NOMO-1 (cell line): ENCODE measurements around the gene DBH.
"Not testable (repeated sequence)": the region's sequence is repeated elsewhere in the genome, so short reads cannot be mapped to it uniquely, and the experiment has no call there.

Experiments used
- DNase-seq, 2 experiments: peaks; one replicate each; lab custom pipeline; 2025; ENCODE audit not compliant: unreplicated experiment in 2 of 2; lab: John Stamatoyannopoulos, UW

Gene DBH

DNA sequence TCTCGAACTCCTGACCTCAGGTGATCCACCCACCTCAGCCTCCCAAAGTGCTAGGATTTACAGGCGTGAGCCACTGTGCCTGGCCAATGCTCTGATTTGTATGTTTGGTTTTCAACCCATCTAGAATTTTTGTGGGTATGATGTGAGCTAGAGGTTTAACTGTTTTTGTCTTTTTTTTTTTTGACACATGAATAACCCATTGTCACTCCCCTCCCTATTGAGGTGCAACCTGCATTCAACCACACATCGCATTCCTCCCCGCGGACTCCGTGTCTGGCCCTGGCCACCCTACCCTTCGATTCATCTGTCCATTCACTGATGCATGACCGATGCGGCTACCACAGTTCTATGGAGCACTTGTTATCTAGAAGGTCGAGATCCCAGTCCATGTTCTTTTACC lies 17.4 kb upstream of the DBH start:
- no peak for DNase-seq

DNA sequence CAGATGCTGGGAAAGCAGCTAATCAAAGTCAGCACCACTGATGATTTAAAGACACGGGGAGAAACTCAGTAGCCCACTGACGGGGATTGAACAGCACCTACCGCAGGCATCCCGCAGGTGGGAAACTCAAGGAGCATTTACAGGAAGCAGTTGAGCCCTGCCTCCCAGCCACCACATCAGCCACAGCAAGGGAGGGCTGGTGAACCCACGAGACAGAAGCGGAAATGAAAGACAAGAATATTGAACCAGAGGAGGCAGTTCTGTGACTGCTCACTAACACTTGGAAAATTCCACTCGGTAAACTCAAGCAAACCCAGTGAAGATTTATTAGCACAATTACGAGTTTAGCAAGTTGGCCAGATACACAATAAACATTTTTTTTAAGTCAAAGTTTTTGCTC lies 16.4 kb upstream of the DBH start:
- peak; percentile 46 to 79 for DNase-seq

DNA sequence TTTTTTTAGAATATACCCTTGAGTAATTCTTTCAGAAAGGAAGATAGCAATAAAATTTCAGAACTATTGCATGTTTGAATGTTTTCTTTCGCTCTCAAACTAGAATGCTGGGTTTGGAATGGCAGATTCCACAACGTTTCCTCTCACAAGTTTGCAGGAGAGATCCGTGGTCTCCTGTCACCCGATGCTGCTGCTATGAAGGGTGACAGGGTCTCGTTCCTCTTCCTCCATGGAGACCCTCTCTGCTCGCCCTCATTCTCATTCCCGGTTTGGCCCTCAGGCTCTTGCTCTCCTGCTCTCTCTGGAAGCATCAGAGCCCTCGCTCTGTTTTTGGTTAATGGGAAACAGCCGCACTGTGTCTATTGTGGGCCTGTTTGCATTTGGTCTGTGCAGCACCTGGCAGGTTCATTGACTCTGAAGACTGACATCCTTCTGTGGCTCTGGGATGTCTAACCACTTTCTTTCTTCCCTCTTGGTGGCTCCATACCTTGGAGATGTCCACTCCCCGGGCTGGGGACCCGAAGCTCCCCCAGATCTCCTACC lies 14.4 kb upstream of the DBH start:
- no peak for DNase-seq

DNA sequence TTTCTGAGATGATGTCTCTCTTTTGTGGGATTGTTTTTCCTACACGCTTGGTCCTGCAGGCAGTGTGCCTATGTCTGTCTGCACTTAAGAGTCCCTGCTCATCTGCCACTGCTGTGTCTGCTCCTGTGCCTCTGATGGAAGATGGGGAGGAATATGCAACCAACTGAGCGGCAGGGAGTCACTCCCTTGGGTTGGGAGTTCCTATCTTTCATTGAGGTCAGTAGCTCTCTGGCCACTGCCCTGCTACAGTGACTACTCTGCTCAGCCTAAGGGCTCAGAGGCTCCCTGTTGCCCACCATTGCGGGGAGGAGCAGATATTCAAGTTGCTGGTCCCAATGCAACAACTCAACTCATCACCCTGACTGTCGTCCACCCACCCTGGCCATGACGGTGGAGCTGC lies 13.6 kb upstream of the DBH start:
- DNase-seq: no peak

DNA sequence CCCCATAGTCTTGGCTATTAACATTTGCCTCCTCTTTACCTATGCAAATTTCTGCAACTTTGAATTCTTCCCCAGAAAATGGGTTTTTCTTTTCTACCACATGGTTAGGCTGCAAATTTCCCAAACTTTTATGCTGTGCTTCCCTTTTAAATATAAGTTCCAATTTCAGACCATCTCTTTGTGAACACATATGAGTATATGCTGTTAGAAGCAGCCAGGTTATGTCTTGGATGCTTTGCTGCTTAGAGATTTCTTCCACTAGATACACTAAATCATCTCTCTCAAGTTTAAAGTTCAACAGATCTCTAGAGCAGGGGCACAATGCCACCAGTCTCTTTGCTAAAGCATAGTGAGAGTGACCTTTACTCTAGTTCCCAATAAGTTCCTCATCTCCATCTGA lies 10.2 kb upstream of the DBH start:
- DNase-seq: not testable (repeated sequence)

DNA sequence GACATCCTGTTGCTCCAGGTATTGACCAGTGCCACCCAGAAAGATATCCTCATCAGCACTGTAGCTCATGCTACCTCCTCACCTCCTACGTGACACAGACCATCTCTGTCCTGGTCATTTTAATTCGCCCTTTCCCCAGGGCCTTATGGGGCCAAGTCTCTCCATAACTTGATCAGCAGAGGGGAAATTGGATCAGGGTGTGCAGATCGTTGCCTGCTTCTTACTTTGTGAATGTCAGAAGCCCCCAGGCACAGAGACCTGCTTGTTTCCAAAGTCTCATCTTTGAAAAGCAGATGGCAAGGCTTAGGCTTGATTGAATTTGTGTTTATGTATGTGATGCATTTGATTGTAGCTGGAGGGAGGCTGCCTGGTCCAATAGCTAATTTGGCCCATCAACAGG lies 8.8 kb upstream of the DBH start:
- DNase-seq: no peak

DNA sequence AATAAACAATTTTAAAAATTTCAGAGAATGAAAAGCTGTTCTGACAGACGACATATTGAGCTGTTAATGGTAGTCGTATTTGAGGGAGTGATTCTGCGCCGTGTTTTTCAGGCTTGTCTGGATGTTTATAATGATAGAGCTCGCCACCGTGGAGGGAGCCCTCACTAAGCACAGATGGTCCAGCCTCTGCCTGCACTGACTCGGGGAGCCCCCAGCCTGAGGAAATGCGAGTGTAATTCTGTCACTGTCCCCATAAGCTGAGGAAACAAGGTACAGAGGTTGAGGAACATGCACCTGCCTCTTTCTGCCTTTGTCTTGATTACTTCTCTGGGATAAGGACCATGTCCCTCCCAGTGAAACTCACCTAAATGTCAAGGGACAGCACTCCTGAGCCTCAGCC lies 7.4 kb upstream of the DBH start:
- no peak for DNase-seq

DNA sequence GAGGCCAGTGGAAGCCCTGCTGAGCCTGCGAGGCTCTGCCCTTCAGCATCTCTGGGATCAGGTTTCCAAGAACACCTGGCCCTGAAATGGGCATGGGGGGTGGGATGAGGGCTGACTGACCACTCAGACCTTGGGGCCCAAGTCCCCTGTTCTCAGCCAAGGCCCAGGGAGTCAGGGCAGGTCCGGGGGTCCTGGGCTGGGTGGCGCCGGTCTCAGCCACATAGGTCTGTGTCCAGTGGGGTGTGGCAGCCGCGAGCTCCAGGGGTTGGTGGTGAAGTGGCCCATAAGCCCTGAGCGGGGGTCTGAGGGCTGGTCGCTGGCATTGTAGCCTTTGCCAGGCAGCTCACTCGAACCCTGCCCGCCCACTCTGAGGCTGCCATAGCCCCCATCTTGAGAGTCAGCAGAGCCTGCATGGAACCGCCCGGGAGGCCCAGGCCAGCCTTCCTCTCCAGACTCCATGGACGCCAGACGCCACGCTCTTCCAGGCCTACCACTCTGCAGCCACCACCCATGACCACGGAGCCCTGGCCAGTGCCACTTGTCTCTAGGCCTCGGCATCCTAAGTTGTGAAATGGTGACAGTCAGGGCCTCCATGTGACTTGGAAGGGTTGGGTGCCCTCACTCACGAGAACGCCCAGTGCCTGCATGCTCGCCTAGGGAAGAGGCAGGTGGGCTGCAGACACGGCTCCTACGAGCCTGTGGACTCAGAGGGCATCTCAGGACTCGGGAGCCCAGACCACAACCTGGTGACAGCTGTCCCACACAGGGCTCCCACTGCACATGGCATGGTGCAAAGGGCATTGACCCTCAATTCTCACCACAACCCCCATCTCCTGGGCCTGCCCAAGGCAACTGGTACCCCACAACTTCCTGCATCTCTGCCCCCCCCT lies 6.7 kb upstream of the DBH start:
- DNase-seq: no peak

DNA sequence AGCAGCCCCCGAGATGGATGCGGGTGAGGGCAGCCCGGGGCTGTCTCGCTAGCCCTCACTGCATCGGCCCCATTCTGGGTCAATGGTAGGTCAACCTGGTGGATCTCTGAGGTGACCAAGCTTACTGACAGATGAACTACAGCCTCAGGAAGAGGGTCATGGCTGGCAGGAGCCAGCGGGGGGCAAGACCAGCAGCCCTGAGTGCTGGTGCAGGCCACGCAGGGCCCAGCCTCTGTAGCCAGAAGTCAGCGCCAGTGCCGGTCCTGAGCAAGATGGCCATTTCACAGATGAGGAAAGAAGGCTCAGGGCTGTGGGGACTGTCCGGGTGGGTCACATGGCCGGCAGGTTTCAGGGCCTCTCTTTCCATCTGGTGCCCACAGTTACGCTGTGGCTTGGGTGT lies 5.1 kb upstream of the DBH start:
- no peak for DNase-seq

DNA sequence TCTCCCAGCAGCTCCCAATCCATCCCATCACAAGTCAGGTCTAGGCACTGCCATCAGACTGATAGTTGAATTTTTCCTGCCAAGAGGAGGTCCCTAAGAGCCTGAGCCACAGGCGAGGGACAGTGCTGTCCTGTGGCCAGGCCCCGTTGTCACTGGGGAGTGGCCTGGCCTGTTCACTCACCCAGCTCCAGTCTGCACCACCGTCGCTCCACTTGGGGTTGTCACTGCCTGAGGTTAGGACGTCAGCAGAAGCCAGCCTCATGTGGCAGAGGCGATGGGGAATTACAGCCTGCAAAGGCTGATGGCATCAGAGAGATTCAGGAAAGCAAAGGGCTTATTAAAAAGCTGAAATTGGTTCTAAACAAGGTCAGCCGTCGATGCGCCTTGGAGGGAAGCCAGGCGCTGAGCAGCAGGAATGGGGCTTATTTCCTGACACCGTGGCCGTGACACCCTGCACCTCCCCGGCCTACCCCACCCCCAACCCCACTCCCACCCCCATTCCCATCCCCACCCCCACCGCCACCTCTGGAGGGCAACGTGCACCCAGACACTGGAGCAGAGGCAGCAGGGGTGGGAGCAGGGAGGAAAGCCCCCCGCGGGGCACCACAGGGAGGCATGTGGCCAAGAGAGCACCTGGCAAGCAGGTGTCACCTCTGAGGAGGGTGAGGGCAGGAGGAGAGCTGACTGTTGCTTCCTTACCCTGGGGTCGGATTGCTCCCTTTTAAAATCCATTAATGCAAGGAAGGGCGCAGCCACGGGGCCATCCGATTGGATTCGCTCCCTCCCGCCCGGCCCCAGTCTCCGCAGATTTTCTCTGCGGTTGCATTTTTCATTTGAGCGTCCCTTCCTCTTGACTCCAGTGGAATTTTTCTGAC lies 3.1 kb upstream of the DBH start:
- no peak for DNase-seq

DNA sequence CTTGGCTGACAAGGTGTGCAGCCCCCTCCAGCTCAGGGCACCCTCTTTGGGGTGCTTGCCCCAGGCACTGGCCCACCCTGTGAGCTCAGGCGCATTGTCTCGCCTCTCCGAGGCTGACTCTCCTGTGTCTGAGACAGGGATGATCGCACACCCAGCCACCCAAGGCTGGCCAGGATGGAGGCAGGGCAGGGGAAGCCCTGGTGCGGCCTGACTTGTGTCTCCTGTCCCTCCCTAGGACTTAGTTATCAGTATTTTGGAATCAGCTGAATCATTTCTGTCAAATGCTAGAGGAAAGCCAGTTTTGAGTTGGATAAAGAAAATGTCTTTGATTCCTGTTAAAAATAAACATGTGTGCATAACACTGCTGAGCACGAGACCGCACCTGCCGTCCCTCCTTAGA lies 2.5 kb upstream of the DBH start:
- no peak for DNase-seq

DNA sequence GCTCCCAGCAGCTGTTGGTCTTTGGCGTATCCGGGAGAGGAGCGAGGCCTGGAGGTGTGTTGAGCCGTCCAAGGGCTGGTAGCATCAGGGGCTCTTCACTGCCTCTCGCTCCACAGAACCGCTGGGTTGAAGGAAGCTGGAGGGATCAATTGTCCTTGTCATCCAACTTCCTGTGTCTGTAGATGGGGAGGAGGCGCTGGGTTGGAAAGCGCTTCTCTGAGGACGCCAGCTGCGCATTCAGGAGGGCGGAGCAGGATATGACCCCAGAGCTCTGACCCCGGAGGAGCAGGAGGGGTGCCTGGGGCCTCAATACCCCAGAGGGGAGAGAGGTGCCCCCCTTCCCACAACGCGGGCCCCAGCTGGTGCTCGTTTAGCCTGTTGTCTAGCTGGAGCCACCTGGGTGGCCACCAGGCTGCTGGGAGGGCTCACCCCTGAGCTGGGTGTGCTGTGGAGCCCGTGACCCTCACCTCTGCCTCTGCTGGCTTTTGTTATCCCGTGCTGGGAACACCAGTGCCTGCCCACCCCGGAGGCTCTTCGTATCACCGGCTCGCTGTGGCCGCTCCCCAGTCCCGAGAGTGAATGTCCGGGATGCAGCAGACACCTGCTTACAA lies 2.0 kb upstream of the DBH start:
- no peak for DNase-seq

DNA sequence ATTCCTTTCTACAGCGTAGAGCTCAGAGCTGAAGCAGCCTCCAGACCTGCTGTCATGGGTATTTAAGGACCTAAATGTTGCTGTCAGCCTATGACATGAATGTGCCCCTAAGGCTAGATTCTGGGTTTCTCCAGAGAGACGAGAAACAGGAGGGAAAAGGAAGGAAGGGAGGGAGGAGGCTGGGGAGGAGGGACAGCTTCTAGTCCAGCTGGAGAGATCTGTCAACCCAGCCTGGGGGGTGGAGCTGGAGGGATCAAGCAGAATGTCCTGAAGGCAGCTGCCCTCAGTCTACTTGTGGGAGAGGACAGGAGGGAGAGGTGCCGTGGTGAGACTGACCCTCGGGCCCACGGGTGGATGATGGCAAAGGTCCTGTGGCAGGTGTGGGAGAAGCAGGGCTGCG lies 1.1 kb upstream of the DBH start:
- DNase-seq: no peak

DNA sequence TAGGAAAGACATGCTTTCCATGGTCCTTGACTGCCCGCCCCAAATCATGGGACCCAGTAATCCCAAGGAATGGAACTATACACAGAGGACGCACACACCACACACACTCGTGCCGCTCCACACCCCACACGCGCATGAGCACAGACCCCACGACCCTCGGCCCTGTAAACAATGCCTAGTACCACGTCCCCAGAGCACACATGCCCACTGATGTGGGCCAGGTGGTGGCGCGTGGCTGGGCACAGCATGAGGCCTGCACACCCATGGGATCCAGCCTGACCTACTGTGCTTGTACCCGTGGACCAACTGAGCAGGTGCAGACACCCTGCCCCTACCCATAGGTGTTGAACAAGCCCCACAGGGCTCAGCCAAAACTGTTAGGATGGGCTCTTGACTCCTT lies 739 bp downstream of the DBH start:
- DNase-seq: no peak

DNA sequence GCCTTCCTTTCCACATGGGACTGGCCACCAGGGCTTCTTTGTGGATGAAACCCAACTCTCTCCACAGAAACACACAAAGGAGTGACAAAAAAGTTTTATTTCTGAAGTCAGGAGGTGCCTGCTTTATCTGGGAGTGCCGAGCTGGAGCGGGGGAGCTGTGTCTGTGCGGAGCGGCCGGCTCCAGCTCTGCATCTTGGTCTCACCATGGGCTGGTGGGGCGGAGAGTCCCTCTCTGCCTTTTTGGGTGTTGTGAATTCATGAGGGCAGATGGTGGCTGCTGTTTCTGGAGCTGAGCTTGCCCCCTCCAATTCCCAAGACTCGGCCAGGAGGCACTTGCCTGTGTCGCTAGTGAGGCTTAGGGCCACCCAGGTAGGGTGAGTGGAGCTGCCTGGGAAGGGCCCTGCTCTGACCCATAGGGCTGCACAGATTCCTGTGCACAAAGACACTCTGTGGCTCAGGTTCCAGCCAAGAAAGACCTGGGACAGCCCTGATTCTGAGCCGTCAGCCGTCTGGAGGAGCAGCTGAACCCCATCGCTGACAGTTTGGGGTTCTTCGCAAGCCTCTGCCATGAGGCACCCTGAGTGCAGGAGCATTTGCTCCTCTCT lies 1.4 kb downstream of the DBH start:
- DNase-seq: no peak

DNA sequence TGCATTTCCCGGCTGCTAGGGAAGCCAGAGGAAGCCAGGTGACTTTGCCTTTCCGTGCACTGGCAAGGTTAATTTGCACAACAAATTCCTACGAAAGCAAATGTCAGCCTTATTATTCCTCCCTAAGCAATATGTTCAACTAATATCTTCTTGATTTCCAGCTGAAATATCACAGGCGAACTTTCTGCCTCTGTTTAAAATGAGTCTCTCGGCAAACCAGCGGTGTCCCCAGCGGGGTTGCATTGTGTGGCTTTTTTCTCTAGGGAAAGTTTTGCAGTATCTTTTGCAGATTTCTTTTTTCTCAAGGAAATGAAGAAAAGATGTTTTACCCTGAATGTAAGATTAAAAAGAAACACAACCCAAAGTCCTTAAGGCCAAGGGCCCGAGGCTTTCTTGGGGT lies 1.9 kb downstream of the DBH start:
- no peak for DNase-seq

DNA sequence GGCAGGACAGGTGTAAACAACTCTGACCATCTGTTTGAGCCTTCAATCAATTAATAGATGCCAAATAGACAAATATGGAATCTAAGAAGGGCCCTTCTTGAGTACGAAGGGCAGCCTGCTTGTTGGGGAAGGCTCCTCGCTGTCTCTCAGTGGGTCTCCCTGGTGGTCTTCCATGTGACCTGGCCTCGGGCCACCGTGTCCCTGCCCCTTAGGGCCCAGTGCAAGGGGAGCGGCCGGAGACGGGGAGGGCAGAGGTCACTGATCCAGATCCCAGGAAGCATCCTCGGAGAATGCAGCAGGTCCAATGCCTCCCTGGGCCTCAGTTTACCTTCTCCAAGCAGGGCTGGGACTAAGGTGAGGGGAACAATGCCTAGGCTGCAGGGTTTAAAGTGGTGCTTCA lies 2.5 kb downstream of the DBH start:
- no peak for DNase-seq

DNA sequence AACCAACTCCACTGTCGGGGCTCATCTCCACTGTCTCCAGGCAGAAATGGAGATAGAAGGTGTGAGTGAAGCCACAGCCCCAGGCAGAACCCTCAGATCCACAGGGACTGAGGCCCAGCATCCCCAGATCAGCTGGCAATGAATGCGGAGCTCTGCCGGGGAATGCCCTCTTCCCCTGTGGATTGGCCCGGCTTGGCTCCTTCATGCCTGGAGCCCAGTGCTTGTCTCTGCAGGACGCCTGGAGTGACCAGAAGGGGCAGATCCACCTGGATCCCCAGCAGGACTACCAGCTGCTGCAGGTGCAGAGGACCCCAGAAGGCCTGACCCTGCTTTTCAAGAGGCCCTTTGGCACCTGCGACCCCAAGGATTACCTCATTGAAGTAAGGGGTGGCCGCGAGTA lies 3.5 kb downstream of the DBH start:
- DNase-seq: no peak

DNA sequence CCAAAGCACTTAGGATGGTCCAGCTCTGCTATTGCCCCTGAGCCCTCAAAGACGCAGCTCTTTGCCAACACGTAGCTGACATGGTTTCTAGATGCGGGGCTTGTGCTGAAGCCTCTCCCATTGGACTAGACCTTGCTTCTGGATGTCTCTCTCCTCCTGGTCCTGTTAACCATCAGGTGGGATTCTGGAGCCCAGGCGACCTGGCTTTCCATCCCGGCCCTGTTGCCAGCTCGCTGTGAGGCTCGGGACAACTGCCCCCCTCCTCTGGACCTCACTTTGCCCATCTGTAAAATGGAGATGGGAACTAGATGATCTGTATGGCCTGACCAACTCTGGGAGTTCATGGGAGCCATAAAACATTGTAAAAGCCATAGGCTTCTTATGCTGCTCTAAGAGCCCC lies 4.0 kb downstream of the DBH start:
- no peak for DNase-seq

DNA sequence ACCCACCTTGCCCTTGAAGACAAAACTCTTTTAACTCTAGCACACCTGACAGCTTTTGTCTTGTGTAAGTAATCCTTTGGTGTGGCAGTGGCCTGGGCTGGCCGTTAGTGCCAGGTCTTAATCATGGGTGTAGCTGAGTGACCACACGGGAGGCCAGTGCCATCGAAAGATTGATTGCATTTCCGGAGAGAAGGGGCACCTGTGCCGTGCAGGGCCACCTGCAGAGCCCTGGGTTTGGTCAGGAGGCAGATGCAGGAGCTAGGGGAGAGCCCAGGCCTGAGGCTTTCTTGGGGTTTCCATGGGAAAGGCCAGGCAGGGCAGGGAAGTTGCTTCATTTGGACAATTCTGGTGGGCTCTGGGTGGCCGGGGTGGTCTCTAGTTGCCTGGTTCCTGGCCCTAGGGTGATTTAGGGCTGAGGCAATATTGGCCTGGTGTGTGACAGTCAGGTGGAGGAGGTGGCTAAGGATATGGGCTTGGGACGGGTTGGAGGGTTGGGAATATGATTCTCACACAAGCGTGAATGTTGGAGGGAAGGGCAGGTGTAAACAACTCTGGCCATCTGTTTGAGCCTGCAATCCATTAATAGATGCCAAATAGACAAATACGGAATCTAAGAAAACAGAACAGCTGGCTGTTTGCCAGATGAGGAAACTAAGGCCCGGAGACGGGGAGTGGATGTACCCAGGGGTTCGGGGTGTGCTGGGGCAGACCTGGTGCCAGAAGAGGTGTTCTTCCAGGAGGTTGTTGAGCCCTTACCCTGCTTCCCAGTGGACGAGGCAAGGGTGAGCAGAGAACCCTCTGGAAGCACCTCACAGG lies 4.6 kb downstream of the DBH start:
- no peak for DNase-seq
